ENCODE measurements around the gene CHRNB2.
A peak's percentile ranks its signal among the peaks of the same experiment; 100 is the strongest.

CHRNB2 gene

DNA sequence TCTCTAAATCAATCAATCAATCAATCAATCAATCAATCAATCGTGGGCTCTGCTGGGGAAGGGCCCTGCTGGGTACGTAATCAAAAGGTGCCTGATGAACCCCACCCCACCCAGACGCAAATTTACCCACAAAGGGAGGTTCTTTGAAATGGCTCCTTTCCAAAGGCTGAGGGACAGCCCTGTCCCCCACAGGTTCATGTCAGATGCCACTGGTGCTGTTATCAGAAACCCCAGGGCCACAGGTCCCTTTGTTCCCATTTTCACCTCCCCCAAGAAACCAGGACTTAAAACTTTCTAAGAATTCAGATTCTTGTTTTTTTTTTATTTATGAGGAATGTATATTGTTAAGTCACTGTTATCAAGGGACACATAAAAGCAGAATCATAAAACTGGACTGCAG lies 14.2 kb downstream of the CHRNB2 start:
- no peak for DNase-seq

DNA sequence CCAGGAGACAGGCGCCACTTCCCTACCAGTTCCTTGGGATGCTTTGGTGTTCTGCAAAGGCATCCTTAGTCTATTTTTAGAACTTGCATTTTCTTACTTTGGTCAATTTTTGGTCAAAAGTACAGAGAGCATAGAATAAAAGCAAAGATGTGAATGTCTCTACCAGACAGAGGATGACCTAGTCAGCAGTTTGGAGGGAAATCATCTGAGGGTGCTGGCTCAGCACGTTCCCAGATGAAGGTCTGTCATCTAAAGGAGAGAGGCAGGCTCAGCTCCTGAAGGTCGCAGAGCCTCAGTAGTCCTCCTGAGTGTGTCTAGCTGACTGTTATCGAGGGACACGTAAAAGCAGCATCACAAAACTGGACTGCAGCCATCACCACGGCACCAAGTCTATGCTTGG lies 15.3 kb downstream of the CHRNB2 start:
- DNase-seq: no peak

DNA sequence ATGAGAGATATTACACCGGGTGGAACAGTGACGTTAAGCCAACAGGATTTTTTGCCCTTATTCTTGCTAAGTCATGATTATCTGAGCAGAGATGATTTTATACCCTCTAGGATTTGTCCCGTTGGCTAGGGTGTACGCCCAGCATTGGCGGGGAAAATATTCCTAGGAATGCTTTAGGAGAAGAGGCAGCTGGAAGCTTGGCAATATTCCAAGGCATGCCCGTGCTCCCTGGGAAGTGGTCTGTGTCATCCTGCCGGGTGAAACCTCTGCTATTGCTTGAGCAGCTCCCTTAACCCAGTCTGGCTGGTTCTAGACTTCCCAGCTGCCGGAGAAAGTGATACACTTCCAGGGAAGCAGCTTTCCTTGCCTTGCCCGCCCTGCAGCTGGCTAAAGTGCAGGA lies 16.2 kb downstream of the CHRNB2 start:
- no peak for DNase-seq

DNA sequence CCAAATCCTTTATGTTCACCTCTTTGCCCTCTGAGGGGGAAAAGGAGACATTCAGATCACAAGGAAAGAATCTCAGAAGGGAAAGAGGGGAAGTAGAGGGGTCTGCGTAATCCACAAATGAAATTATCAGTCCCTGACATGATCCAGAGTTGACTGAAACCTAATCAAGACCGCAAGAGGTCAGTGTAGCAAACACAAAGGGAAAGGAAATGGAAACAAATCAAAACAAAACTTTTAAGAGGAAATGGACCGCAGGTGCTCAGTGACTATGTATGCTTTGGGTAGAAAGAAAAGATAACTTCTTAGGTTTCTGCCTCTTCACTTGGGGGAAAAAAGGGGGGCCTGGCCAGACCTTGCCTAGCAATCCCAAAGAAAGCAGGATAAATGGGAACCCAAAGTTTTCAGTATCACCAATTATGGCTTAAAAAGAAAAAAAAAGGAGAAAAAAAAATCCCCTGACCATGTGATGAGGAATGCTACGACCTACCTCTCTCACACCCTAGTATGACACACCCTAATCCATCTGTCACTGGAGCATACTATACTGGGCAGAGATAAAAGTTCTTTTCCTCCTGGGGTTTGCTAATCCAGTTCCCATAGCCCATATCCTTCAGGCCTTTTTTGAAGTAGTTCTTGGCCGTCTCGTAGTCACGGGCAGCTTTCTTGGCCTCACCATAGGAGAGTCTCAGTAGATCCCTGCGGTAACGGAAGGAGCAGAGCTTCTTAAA lies 16.9 kb downstream of the CHRNB2 start:
- DNase-seq: no peak

DNA sequence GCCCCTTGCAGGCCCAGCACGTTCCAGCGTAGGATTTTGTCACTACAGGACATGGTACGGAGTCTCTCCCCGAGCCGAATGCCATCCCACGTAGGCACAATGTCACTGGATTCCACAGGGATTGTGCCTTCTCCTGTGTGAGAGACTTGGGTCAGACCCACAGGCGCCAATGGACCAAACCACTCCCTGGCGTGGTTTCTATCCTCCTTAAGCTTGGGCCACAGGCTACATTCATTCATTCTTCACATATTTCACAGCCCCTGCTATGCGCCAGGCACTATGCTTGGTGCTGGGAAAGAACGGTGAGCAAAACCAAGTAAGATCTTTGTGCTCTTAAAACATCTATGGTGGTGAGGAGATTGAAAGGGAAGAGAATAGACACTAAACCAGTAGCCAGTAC lies 18.7 kb downstream of the CHRNB2 start:
- DNase-seq: no peak

DNA sequence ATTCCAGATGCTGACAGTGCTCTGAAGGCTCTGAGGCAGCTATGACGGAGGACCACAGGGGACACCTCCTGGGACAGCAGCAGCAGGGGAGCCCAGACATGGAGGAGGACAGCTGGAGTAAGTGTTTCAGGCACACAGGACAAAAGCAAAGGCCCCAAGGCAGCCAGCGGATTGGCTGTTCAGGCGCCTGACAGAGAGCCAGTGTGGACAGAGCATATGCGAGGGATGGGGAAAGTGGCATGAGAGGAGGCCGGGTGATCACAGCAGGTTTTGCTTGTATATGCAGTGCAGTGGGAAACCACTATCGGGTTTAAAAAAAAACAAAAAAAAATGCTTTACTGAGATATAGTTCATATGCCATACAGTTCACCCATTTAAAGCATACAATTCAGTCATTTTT lies 19.1 kb downstream of the CHRNB2 start:
- no peak for DNase-seq

DNA sequence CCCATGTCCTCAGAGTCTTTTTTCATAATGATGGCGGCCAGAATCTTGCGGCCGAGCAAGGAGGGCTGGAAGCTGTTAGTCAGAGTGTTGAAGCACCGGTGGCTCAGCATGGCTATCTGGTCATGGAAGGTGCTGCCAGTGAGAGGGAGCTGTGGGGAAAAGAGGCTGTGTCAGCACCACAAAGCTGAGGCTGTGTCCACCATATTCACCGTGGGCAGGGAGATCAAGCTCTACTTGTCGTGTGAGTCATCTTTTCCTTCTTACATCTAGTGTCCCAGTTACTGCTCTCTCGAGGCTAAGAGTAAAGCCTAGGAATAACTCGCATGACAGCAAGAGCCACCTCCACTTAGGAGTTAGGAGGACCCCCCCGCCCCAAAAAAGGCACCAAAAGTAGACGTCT lies 22.2 kb downstream of the CHRNB2 start:
- no peak for DNase-seq

DNA sequence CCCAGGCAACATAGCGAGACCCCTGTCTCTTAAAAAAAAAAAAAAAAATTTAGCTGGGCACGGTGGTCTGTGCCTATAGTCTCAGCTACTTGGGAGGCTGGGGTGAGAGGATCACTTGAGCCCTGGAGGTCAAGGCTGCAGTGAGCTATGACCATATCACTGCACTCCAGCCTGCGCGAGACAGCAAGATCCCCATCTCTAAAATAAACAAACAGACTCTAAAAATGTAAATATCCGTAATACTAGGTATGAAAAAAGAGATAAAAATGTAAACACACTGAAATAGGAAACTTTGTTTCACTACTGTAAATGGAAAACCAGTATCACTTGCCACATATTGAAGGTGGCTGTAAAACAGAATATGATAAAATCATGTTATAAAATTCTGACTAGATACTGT lies 23.2 kb downstream of the CHRNB2 start:
- DNase-seq: no peak

DNA sequence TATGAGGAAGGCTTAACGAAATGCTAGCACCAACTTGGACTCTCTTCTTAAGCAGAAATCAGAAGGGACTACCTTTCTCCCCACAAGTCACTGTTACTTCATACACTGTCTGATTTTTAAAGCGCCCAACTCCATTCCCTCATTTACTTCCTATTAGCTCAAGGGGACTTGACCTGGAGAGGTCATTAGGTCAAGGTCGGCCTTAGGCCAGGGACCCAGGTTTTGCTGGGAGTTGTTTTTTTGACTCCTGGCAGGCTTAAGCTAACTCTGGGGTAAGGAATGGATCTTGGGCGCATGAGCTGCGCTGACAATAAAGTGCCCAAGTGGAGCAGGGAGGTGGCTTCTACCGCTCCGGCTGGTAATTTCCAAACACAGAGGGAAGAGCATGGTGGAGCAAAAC lies 23.6 kb downstream of the CHRNB2 start:
- DNase-seq: no peak

DNA sequence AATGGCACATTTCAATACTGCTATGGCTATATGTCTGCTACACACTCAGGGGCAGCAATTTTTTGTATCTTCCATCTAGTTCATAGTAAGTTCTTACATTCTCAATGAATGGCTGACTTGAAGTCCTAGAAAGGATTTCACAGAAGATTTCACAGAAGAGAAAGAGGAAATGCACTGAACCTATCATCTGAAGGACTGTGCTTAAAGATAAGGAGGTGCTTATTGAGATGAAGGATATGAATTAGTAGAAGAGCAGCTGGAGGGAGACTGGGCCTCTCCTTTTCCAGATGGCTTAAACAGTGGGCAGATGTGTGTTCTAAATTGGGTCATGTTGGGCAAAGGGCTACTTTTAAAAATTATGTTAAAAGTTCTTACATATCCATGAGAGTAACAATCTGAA lies 25.8 kb downstream of the CHRNB2 start:
- DNase-seq: no peak

DNA sequence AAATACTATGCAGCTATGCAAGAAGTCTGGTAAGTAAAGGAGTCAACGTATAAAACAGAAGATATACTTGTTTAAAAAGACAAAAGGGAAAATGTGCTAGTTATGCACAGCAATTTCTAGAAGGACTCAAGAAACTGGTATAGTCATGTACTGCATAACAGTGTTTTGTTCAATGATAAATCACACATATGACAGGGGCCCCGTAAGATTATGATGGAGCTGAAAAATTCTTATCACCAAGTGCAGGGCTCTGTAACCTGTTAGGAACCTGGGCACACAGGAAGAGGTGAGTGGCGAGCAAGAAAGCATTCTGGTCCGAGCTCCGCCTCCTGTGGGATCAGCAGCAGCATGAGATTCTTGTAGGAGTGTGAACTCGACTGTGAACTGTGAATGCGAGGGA lies 27.2 kb downstream of the CHRNB2 start:
- DNase-seq: no peak

DNA sequence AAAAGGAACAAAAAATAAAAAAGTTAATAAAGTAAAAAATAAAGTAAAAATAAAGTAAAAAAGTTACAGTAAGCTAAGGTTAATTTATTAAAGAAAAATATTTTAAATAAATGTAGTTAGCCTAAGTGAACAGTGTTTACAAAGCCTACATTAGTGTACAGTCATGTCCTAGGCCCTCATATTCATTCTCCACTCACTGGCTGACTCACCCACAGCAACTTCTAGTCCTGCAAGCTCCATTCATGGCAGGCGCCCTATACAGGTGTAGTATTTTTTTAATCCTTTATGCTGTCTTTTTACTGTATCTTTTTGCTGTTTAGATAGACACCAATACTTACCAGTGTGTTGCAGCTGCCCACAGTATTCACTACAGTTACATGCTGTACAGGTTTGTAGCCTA lies 28.0 kb downstream of the CHRNB2 start:
- DNase-seq: no peak

DNA sequence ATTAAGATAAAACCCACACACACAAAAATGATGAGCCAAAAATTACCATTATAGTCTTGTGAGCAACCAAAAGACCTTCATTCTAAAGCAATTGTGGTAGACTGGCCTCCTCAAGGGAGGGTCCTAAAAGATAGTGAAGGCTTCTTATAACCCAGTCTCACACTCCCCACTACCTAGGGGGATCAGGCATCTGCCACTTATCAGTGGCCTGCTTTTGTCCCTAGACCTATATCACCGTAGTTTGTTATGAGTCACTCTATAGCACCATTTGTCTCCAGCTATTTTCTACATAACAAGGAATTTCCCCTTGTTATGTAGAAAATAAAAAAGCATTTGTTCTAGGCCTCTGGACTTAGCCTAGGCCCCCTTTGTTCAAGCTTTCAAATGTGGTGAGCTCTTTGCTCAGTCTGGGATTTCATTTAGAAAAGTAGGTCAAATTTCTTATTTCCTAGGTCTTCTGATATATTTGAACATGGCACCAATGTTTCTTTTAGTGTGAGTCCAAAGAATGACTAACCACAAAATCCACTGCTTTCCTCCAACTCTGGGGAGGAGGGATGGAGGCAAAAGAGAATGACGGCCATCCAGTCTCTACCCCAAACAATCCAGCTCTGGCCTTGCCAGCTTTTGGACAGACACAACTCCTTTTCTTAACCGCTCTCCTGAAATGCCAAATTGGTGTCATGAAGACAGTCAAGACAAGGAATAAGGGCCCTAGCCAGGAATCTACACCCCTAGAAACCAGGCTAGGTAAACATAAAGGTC lies 31.5 kb downstream of the CHRNB2 start:
- no peak for DNase-seq

DNA sequence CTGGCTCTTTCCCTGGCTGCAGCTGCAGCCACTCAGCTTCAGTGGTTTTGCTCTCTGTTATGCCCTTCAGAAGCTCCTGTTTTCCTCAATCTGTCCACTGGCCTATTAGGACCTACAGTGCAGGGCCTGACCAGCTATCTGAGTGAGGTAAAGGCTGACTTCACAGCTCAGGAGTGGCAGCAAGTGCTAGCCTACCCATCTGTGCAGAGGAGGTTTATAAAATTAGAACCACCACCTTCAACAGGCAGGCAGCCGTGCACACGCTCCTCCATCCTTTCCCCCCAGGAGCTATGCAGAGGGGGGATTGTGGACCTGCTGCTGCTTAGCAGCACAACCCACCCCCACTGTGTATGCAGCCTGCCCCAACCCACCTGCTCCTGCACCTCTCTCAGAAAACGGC lies 32.1 kb downstream of the CHRNB2 start:
- no peak for DNase-seq

DNA sequence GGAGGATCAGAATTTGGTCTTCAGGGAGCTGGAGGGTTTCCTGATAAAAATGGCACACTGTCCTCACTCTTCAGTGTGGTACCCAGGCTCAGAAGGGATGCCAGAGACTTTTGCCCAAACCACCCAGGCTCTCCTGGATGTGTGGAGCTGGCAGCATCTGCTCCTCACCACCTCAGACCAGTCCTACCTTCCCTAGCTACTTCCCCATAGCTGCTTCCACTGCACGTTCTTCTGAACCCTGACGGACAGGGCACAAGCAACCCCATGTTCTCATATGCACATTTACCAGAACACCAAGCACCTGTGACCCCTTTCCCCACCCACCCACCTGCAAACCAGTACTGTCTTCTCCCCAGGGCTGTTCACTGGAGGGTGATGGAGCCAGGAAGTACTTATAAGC lies 35.7 kb downstream of the CHRNB2 start:
- no peak for DNase-seq

DNA sequence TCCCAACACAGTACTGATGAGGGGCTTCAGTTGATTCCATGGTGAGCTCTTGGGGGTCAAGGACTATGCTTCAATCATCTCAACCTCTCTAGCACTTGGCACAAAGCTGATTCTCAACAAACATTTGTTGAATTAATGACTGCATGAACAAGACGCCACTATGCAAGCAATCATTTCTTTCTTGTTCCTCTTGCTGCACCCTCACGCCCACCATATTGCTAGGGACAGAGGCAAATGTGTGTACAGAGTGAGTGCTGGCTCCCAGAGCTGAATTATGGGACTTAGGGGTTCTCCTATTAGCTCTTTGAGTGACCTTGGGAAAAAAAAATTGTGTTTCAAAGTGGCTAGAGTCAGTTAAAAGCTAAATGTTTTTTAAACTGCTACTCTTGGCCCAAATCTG lies 38.0 kb downstream of the CHRNB2 start:
- DNase-seq: no peak

DNA sequence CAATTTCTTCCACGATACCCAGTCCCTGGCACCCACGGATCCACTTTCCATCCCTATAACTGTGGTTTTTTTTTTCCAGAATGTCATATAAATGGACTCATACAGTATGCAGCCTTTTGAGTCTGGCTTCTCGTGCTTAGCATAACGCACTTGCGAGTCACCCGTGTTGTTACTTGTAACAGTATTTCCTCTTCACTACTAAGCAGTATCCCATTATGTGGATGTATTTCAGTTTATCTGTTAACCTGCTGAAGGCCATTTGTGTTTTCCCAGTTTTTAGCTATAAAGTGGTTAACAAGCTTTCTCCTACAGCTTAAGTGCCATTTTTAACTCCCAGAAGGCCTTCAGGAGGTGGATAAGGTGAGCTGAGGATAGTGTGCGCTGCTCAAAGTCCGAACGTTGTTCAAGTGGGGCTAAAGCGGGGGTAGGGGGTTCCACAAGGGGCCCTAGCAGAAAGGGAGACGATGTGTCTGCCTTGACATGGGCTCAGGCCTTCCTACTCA lies 39.6 kb downstream of the CHRNB2 start:
- DNase-seq: no peak

DNA sequence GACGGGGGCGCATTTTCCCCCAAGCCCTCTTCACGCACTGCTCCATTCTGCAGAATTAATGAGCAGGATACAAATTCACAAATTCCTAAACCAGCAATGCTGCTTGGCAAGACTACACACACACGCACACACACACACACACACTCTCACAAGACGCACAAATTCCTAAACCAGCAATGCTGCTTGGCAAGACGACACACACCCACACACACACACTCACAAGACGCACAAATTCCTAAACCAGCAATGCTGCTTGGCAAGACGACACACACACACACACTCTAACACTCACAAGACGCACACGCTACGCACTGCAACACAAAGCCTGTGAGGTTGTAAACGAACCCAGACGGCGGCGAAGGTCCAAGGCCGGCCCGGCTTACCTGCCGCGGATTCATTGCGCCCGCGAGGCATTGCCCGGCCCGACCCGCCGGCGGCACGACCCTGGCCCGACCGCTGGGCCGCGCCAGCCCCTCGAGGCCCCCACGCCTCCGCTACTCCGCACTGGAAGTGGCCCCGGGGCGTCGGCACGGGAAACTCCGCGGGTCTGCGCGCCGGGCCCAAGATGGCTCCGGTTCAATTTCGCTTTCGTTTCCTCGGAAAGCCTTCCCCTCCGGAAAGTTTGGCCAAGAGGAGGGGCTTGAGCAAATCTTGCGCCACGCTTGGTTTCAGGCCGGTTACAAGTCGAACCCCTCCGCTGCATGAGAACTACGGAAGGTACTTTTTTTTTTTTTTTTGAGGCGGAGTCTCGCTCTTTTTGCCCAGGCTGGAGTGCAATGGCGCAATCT lies 40.2 kb downstream of the CHRNB2 start, which contains the start of gene ADAR:
ADAR (minus strand) TSS at position 578 of the 788 bp plus-strand sequence; CDS start at position 398, 180 bp downstream.
- DNase-seq: peak; percentile 67

DNA sequence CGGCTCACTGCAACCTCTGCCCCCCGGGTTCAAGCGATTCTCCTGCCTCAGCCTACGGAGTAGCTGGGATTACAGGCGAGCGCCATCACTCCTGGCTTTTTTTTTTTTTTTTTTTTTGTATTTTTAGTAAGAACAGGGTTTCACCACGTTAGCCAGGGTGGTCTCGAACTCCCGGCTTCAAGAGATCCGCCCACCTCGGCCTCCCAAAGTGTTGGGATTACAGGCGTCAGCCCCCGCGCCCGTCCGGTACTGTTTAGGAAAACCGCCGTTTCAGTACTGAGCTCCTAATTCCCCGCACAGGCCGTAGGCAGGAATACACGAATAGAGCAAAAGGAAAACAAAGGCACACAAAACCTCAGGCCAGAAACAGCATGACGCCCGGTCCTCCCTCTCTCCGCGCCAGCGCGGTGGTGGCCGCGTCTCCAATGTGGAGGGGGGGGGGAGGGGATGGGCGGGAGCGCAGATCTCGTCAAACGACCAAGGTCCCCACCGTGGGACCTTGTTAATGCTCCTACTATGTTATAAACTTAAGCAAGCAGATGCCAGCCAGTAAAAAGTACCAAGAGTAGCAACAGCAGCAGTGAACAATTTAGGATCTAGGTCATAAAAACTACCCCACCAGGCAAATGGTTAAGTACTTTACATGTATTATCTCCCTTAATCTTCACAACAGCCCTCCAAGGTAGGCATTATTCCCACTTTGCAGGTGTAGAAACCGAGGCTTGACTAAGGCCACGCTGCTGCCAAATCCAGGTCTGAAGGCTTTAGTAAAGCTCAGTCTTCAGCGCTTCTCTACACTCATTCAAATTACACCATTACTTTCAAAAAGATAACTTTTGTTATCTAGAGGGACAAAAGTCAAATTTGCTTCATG lies 41.1 kb downstream of the CHRNB2 start:
- DNase-seq: no peak

DNA sequence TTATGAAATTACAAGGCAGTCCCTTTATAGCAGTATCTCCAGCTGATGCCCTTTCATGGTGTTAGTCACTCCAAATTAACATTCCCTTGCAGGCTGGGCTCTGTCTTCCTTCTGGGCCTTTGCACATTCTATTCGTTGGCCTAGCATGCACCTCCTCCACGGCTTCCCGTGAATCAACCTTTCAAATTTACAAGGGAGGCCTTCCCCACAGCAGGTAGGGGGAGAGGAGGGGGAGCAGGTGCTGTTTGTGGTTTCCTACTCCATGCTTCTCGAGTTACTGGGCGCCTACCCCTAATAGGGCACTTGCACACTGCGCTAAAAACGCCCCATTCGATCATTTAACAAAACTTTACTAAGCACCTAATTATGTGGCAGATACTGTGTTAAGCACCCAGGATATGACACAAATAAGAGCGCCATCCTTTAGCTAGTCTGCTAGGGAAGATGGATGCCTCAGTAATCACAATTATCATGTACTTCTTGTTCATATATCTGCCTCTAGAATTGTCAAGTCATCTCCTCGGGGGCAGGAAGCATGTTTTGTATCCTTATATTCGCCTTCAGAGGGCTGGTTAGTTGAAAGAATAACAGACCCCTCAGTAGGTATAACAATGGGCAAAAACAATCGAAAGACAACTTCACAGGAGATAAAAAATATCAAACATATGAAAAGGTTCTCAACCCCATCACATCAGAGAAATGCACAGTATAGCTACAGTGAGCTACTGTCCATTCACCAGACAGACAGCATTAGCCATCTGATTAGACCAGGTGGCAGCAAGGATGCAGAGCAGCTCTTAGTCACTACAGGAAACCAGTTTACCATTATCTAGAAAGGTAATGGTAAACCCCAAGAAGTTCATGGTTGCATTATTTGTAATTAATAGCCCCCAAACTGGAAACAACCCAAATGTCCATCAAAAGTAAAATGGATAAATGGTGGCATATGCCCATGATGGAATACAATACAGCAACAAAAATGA lies 42.1 kb downstream of the CHRNB2 start:
- DNase-seq: no peak
